OCI-LY1 (cell line): ENCODE results near the gene GSG1L.

ENCODE experiments used
- EZH2 ChIP-seq: fragments of 200-600 bp; sonication (generic), shearing (Covaris generic); IDR thresholded peaks from 2 replicates; pipeline ENCODE4 v1.8.0; 2017; ENCODE audit warnings: borderline replicate concordance, mixed run types, mild to moderate bottlenecking, antibody characterized with exemption, low read length, moderate library complexity, mixed read lengths
- TF ChIP-seq, protein P1 (sequence below): fragments of 200-600 bp; sonication (generic), shearing (Covaris generic); IDR thresholded peaks from 2 replicates; pipeline ENCODE4 v1.5.1; 2017; ENCODE audit warnings: mild to moderate bottlenecking, antibody characterized with exemption, low read length, moderate library complexity, mixed read lengths

- TF ChIP-seq, protein P1, sequence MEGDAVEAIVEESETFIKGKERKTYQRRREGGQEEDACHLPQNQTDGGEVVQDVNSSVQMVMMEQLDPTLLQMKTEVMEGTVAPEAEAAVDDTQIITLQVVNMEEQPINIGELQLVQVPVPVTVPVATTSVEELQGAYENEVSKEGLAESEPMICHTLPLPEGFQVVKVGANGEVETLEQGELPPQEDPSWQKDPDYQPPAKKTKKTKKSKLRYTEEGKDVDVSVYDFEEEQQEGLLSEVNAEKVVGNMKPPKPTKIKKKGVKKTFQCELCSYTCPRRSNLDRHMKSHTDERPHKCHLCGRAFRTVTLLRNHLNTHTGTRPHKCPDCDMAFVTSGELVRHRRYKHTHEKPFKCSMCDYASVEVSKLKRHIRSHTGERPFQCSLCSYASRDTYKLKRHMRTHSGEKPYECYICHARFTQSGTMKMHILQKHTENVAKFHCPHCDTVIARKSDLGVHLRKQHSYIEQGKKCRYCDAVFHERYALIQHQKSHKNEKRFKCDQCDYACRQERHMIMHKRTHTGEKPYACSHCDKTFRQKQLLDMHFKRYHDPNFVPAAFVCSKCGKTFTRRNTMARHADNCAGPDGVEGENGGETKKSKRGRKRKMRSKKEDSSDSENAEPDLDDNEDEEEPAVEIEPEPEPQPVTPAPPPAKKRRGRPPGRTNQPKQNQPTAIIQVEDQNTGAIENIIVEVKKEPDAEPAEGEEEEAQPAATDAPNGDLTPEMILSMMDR = no peak
- no peak for TF ChIP-seq EZH2
Observed at GRCh38 chr16:27980919-27981700, 82.4 kb downstream of the GSG1L start.
